ENCODE measurements around the gene PGD.
"Not testable (repeated sequence)": the region's sequence is repeated elsewhere in the genome, so short reads cannot be mapped to it uniquely, and the experiment has no call there.

DNA sequence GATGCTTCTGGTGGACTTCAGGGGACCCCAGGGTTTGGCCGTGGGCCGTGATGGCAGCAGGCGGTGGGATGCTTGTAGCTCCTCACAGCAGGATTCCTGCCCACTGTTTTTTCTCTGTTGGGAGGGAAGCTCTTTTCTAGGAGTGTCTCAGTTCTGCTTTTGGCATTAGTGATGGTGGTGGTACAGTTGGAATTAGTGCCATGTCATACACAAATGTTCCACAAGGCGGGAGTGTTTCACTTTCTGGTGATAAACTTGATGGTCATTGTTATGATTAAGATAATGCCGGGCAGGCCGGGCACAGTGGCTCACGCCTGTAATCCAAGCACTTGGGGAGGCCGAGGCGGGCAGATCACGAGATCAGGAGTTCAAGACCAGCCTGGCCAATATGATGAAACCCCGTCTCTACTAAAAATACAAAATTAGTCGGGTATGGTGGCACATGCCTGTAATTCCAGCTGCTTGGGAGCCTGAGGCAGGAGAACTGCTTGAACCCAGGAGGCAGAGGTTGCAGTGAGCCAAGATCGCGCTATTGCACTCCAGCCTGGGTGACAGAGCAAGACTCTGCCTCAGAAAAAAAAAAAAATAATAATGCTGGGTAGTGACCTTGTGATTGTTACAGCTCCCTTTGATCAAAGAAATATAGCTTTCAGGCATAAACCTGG, 21.4 kb upstream of the PGD start:
- TF ChIP-seq, protein P1, sequence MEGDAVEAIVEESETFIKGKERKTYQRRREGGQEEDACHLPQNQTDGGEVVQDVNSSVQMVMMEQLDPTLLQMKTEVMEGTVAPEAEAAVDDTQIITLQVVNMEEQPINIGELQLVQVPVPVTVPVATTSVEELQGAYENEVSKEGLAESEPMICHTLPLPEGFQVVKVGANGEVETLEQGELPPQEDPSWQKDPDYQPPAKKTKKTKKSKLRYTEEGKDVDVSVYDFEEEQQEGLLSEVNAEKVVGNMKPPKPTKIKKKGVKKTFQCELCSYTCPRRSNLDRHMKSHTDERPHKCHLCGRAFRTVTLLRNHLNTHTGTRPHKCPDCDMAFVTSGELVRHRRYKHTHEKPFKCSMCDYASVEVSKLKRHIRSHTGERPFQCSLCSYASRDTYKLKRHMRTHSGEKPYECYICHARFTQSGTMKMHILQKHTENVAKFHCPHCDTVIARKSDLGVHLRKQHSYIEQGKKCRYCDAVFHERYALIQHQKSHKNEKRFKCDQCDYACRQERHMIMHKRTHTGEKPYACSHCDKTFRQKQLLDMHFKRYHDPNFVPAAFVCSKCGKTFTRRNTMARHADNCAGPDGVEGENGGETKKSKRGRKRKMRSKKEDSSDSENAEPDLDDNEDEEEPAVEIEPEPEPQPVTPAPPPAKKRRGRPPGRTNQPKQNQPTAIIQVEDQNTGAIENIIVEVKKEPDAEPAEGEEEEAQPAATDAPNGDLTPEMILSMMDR (conservative IDR thresholded peaks at IDR 0.05; ENCODE audit: low read depth, low read length), result peak; percentile 74
- TF ChIP-seq EZH2 (IDR thresholded peaks at IDR 0.05; ENCODE audit: low read length, unreplicated experiment); EZH2phosphoT487 (IDR thresholded peaks at IDR 0.05; ENCODE audit: borderline replicate concordance, low read length): not testable (repeated sequence)
